Activated CD8-positive, alpha-beta T cell treated with anti-CD3 and anti-CD28 coated beads, Interleukin-2, amount 10 ng/mL, durations not matched to agents 7 days and 5 days (primary cell): ENCODE results near the gene BEST3. TPM values are rescaled to one million over a fixed set of nuclear protein-coding genes. Genes with fewer than 3 reads are reported as not detected.

ENCODE experiments used
- ATAC-seq: fragments of 150-1000 bp; cut with Tn5 transposase; one replicate; pipeline ENCODE4 v1.10.0; 2021; ENCODE audit warnings: moderate library complexity
- CTCF ChIA-PET: fragments of 350-600 bp; sonication (Branson Sonifier 250); formaldehyde crosslinking; loops from one replicate; lab custom pipeline; 2021; ENCODE audit warnings: antibody characterized with exemption; lab: Charles Lee
- POLR2A ChIA-PET: fragments of 350-600 bp; sonication (Branson Sonifier 250); formaldehyde crosslinking; loops from one replicate; lab custom pipeline; 2021; ENCODE audit warnings: antibody characterized with exemption; lab: Charles Lee
- DNase-seq: peaks from one replicate; pipeline ENCODE4 v3.0.0-alpha.2; 2020
- H3K27ac Mint-ChIP-seq: one replicate; pipeline ENCODE4 v1.8.0; 2021; ENCODE audit warnings: mild to moderate bottlenecking, mixed read lengths
- H3K27me3 Mint-ChIP-seq: one replicate; pipeline ENCODE4 v1.8.0; 2021; ENCODE audit warnings: low read depth, mixed read lengths
- H3K36me3 Mint-ChIP-seq: one replicate; pipeline ENCODE4 v1.8.0; 2021; ENCODE audit warnings: low read depth, mixed read lengths
- H3K4me1 Mint-ChIP-seq: one replicate; pipeline ENCODE4 v1.8.0; 2021; ENCODE audit warnings: low read depth, mixed read lengths
- H3K4me3 Mint-ChIP-seq: one replicate; pipeline ENCODE4 v1.8.0; 2021; ENCODE audit warnings: mild to moderate bottlenecking, mixed read lengths
- H3K9me3 Mint-ChIP-seq: one replicate; pipeline ENCODE4 v1.8.0; 2022; ENCODE audit warnings: mixed read lengths; ENCODE audit not compliant: insufficient read depth
- total RNA-seq, 2 experiments: library from RNA; stranded (reverse); gene quantifications; one replicate each; pipeline ENCODE4 v1.2.3, GENCODE V29; 2021

Gene BEST3
- total RNA-seq, 2 experiments from 2014 or later, result not detected

GRCh38 chr12:69712826-69713225 lies 13.7 kb upstream of the BEST3 start:
- Mint-ChIP-seq H3K36me3 (no peaks in the 10 kb centered on the region), H3K4me3 (no peak overlapping the region), H3K4me1 (no peaks in the 10 kb centered on the region), H3K27me3 (peaks cover 6% of the 10 kb centered on the region), H3K9me3 (no peaks in the 10 kb centered on the region), H3K27ac (no peak overlapping the region)
- ATAC-seq, result no peak
- DNase-seq, result no peak
- CTCF ChIA-PET, result no interaction called here
- POLR2A ChIA-PET, result no interaction called here

- DNase-seq (no peak), ATAC-seq (no peak)
- no peaks in the 10 kb centered on the region for H3K9me3 Mint-ChIP-seq
- POLR2A ChIA-PET, result no interaction called here
- H3K4me3 Mint-ChIP-seq, result no peak overlapping the region
- no peak overlapping the region for H3K27ac Mint-ChIP-seq
- H3K36me3 Mint-ChIP-seq, result no peaks in the 10 kb centered on the region
- CTCF ChIA-PET, result no interaction called here
- H3K27me3 Mint-ChIP-seq, result peaks cover 5% of the 10 kb centered on the region
- no peaks in the 10 kb centered on the region for H3K4me1 Mint-ChIP-seq
Observed at GRCh38 chr12:69708649-69709048, 9.5 kb upstream of the BEST3 start.

- no peak overlapping the region for H3K27ac Mint-ChIP-seq
- no peak overlapping the region for H3K4me3 Mint-ChIP-seq
- no peak for DNase-seq
- H3K27me3 Mint-ChIP-seq, result peaks cover 6% of the 10 kb centered on the region
- no peaks in the 10 kb centered on the region for H3K4me1 Mint-ChIP-seq
- ChIA-PET POLR2A (no interaction called here), CTCF (no interaction called here)
- H3K9me3 Mint-ChIP-seq, result no peaks in the 10 kb centered on the region
- no peaks in the 10 kb centered on the region for H3K36me3 Mint-ChIP-seq
- ATAC-seq, result no peak
Observed at GRCh38 chr12:69704357-69704756, 5.3 kb upstream of the BEST3 start.

GRCh38 chr12:69703146-69703642 lies 4.1 kb upstream of the BEST3 start:
- Mint-ChIP-seq H3K36me3 (no peaks in the 10 kb centered on the region), H3K27ac (no peak overlapping the region), H3K4me1 (no peaks in the 10 kb centered on the region), H3K9me3 (no peaks in the 10 kb centered on the region), H3K4me3 (no peak overlapping the region), H3K27me3 (peaks cover 6% of the 10 kb centered on the region)
- DNase-seq, result no peak
- ChIA-PET POLR2A (no interaction called here), CTCF (no interaction called here)
- no peak for ATAC-seq

- H3K4me1 Mint-ChIP-seq, result no peaks in the 10 kb centered on the region
- POLR2A ChIA-PET, result no interaction called here
- H3K27ac Mint-ChIP-seq, result no peak overlapping the region
- DNase-seq (no peak), ATAC-seq (no peak)
- H3K36me3 Mint-ChIP-seq, result no peaks in the 10 kb centered on the region
- peaks cover 13% of the 10 kb centered on the region for H3K27me3 Mint-ChIP-seq
- CTCF ChIA-PET, result no interaction called here
- no peak overlapping the region for H3K4me3 Mint-ChIP-seq
- no peaks in the 10 kb centered on the region for H3K9me3 Mint-ChIP-seq
Observed at GRCh38 chr12:69701826-69702225, 2.7 kb upstream of the BEST3 start.

- DNase-seq (no peak), ATAC-seq (no peak)
- CTCF ChIA-PET, result no interaction called here
- POLR2A ChIA-PET, result no interaction called here
- Mint-ChIP-seq H3K4me3 (no peak overlapping the region), H3K4me1 (no peaks in the 10 kb centered on the region), H3K27ac (no peak overlapping the region), H3K9me3 (no peaks in the 10 kb centered on the region), H3K27me3 (peaks cover 17% of the 10 kb centered on the region), H3K36me3 (no peaks in the 10 kb centered on the region)
Observed at GRCh38 chr12:69698054-69698453, 1.0 kb downstream of the BEST3 start.

- peaks cover 2% of the 10 kb centered on the region for H3K4me1 Mint-ChIP-seq
- ATAC-seq (no peak), DNase-seq (no peak)
- peaks cover 13% of the 10 kb centered on the region for H3K27me3 Mint-ChIP-seq
- no peak overlapping the region for H3K4me3 Mint-ChIP-seq
- H3K27ac Mint-ChIP-seq, result no peak overlapping the region
- POLR2A ChIA-PET, result no interaction called here
- CTCF ChIA-PET, result no interaction called here
- no peaks in the 10 kb centered on the region for H3K9me3 Mint-ChIP-seq
- no peaks in the 10 kb centered on the region for H3K36me3 Mint-ChIP-seq
Observed at GRCh38 chr12:69694123-69694522, 5.0 kb downstream of the BEST3 start.

- POLR2A ChIA-PET, result no interaction called here
- DNase-seq (no peak), ATAC-seq (no peak)
- Mint-ChIP-seq H3K27ac (no peak overlapping the region), H3K4me3 (no peak overlapping the region), H3K9me3 (no peaks in the 10 kb centered on the region), H3K36me3 (no peaks in the 10 kb centered on the region), H3K4me1 (peaks cover 5% of the 10 kb centered on the region), H3K27me3 (peaks cover 12% of the 10 kb centered on the region)
- CTCF ChIA-PET, result no interaction called here
Observed at GRCh38 chr12:69689638-69690037, 9.5 kb downstream of the BEST3 start.

- CTCF ChIA-PET, result no interaction called here
- DNase-seq (peak; percentile 28), ATAC-seq (peak; percentile 68)
- H3K36me3 Mint-ChIP-seq, result no peaks in the 10 kb centered on the region
- POLR2A ChIA-PET, result no interaction called here
- H3K4me3 Mint-ChIP-seq, result no peak overlapping the region
- H3K4me1 Mint-ChIP-seq, result peaks cover 5% of the 10 kb centered on the region
- H3K27ac Mint-ChIP-seq, result no peak overlapping the region
- peaks cover 17% of the 10 kb centered on the region for H3K27me3 Mint-ChIP-seq
- H3K9me3 Mint-ChIP-seq, result no peaks in the 10 kb centered on the region
Observed at GRCh38 chr12:69688471-69689427, 10.4 kb downstream of the BEST3 start.

GRCh38 chr12:69688021-69688420 lies 11.1 kb downstream of the BEST3 start:
- H3K36me3 Mint-ChIP-seq, result no peaks in the 10 kb centered on the region
- ChIA-PET POLR2A (no interaction called here), CTCF (no interaction called here)
- H3K4me3 Mint-ChIP-seq, result no peak overlapping the region
- H3K27ac Mint-ChIP-seq, result no peak overlapping the region
- DNase-seq (no peak), ATAC-seq (no peak)
- peaks cover 5% of the 10 kb centered on the region for H3K4me1 Mint-ChIP-seq
- H3K27me3 Mint-ChIP-seq, result peaks cover 17% of the 10 kb centered on the region
- no peaks in the 10 kb centered on the region for H3K9me3 Mint-ChIP-seq

GRCh38 chr12:69687390-69687789 lies 11.7 kb downstream of the BEST3 start:
- Mint-ChIP-seq H3K27me3 (peaks cover 17% of the 10 kb centered on the region), H3K36me3 (no peaks in the 10 kb centered on the region), H3K4me1 (peaks cover 5% of the 10 kb centered on the region), H3K27ac (no peak overlapping the region), H3K4me3 (no peak overlapping the region), H3K9me3 (no peaks in the 10 kb centered on the region)
- ATAC-seq (no peak), DNase-seq (no peak)
- ChIA-PET CTCF (no interaction called here), POLR2A (no interaction called here)

- Mint-ChIP-seq H3K9me3 (no peaks in the 10 kb centered on the region), H3K36me3 (no peaks in the 10 kb centered on the region), H3K27me3 (peaks cover 17% of the 10 kb centered on the region), H3K4me1 (peaks cover 5% of the 10 kb centered on the region), H3K4me3 (no peak overlapping the region), H3K27ac (no peak overlapping the region)
- ChIA-PET POLR2A (no interaction called here), CTCF (no interaction called here)
- ATAC-seq (no peak), DNase-seq (no peak)
Observed at GRCh38 chr12:69686731-69687130, 12.4 kb downstream of the BEST3 start.
